ENCODE data around the gene TRIM44.
"Not testable (repeated sequence)": the region's sequence is repeated elsewhere in the genome, so short reads cannot be mapped to it uniquely, and the experiment has no call there.

The TRIM44 gene

DNA sequence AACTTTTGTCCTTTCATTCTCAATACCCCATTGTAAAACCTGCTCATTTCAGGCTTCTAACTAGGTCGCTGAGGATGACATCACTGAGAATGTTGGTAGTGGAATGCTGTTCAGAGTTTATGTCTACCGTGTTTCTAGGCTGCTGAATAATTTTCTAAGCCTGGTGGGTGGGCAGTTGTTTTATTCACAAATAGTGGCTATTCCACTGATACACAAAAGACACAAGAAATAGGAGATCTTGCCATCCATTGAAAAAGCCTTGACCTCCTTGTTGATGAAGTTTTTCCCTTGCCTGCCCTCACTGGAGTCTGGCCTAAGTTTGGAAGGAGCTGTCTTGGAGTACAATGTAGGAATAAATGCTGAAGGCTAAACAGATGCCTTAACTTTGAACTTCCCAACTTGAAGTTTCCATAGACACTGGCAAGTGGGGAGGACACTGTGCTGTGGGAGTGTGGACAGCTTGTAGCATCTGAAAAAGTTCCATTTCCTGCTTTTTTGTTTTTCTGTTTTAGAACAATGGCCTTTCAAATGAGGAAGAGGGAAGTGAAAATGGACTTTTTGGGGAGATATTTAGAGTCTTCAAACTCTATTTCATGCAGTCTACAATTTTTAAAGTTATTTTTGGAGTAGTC is 59.2 kb downstream of the TRIM44 start:
- DNase-seq = no peak

DNA sequence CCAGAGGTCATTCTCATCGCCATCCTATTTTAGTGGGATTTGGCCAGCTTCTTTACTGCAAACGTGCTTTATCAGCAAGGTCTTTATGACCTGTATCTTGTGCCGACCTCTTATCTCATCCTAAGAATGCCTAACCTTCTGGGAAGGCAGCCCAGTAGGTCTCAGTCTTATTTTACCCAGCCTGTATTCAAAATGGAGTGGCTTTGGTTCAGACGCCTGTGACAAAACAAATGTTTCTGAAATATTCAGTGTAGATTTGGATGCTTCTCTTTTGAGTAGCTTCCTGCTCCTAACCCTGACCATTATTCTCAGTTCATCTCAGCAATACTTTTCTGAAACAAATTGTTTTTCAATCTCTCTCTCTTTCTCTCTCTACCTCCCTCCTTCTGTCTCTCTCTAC is 60.1 kb downstream of the TRIM44 start:
- no peak for DNase-seq

DNA sequence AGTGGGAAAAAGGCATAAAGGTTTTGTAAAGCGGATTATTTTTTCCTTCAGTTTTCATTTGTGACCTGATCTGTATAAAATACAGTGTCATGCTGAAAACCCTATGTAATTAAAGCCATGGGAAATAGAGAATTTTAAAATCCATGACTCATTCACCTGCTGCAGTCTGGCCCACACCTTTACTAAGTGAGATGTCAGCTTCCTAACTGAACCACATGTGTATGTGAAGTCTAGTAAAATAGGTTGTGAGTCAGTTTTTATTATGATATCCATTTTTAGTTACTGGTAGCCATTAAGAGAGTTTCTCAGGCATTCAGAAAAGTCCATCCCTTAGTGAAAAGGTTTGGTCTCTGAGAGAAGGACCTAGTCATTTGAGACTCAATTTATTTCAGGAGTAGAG is 60.9 kb downstream of the TRIM44 start:
- no peak for DNase-seq

DNA sequence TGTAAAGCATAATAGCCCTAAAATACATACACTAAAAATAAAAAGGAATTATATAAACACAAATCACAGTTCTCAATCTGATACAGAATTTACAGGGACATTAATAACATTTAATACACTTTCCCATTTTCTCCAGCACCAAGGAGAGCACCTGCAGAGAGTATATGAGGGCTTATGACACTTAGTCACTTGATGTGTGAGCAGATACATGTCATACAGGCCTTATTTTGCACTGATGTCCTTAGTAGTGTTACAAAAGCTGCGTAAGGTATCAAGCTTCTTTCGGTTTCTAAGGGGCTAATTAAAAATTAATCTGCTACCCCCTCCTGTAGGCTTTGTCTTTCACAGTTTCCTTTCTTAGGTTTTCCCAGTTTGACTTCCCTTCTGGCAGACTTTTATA is 61.3 kb downstream of the TRIM44 start:
- no peak for DNase-seq

DNA sequence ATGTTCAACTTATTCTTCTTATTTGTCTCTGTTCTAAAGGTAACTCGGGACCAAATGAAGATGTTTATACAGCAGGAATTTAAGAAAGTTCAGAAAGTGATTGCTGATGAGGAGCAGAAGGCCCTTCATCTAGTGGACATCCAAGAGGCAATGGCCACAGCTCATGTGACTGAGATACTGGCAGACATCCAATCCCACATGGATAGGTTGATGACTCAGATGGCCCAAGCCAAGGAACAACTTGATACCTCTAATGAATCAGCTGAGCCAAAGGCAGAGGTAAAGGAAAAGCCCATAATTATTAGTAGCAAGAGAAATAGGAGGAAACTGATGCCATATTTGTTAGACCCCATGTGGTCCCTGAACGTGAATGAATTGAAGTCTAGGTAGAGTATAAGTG is 63.3 kb downstream of the TRIM44 start:
- no peak for DNase-seq

DNA sequence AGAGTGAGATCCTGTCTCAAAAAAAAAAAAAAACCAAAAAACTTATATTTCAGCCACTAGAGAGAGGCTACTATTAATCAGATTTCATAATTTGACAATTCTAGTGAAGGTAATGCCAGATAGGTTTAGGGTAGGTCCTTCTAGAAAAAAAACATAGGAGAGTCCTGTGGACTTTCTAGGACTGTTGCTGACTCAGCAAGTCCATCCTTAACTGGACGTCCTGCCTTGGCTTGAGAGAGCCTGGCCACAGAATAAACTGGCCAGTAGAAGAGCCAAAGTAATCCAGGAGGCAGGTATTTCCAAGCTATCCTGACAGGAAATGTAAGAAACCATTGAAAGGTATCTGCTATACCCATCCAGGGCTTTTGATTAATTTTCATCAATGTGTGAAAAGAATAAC is 64.6 kb downstream of the TRIM44 start:
- no peak for DNase-seq

DNA sequence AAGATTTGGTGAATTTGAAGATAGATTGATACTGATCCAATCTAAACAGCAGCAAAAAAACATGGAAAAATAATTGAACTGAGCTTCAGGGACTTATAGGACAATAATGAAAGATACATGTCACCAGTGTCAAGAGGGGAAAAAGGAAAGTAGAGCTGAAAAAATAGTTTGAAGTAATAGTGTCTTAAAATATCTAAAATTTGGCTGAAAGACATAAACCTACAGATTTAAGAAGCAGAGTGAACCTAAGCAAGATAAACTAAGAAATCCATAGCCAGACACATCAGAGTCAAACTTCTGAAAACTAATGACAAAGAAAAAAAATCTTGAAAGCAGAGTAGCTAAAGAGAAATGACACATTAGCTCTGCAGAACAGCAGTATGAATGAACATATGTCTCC is 67.7 kb downstream of the TRIM44 start:
- no peak for DNase-seq

DNA sequence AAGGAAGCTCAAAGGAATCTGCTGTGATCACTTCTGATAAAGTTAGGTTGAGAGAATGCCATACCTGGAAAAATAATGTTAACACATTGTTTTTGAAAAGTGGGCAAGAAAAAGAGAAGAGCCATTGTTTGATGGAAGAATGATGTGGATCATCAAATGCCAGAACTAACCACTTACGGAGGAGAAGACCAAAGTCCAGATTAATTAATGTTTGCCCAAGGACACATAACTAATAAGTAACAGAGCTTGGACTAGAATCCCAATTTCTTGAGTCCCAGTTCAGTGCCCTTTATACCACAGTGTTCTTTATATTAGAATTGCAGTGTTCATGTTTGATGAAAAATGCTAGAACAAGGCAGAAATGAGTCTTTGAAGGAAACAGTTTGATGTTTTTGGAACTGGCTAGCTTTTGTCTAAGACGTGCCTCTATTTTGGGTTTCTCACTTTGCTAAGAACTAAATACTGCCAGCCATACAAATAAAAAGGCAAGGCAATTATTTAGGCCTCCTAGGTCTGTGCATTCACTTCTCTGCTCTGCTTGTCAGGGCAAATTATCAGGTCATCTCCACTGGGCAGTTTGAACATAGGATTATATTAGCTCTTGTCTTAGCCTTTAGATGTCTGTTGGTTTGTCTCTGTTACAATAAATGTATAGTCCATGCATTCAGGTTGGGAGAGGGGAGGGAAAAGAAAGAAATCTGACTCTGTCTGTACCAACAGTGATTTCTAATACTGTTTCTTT is 72.3 kb downstream of the TRIM44 start:
- DNase-seq = no peak

DNA sequence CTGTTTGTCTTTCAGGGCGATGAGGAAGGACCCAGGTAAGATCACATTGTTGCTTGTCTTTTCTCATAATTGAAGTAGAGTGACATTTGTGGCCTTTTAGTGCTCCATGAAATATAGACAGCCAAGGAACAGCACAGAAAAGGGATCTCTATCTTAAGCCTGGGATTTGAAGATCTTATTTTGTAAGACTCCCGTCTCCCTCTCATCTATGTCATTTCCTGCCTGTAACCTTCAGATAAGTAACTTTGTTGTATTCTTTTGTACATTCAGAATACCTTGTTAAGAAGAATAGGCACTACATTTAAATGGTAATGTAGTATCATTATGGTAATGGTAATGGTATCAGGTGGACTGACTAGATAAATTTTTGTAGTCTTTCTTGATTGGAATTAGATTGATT is 72.8 kb downstream of the TRIM44 start:
- no peak for DNase-seq

DNA sequence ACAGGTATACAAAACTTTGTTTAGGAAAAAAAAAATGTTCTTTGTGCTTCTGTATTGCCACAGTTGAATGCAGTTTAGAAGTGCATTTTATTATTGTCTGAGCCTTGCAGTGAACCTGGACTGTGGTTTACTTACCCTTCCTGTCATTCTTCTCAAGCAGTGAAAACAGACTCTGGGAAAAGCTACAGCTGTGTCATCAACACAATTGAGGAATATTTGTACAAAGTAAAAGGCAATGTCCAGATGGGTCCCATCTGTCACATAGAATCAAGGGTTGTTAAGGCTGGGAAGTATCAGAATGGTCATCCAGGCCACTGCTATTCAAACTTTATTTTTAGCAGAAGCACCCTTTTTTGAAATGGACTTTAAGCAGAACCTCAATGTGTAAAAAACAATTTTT is 73.3 kb downstream of the TRIM44 start:
- DNase-seq = no peak

DNA sequence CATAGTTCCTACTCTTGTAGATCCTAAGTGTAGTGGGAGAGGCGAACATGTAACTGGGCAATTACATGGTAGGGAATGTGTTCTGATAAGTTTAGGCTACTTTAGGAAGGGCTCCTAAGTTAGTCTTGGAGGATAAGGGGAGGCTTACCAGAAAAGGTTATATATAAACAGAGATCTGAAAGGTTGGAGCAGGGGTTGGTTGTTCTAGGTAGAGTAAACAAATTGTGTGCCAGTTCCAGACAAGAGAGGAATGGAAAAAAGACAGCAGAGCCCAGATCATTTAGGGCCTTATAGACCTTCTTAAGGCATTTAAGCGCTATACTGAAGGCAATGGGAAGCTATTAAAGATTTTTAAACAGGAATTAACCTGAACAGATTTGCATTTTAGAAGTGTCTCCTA is 74.4 kb downstream of the TRIM44 start:
- no peak for DNase-seq

DNA sequence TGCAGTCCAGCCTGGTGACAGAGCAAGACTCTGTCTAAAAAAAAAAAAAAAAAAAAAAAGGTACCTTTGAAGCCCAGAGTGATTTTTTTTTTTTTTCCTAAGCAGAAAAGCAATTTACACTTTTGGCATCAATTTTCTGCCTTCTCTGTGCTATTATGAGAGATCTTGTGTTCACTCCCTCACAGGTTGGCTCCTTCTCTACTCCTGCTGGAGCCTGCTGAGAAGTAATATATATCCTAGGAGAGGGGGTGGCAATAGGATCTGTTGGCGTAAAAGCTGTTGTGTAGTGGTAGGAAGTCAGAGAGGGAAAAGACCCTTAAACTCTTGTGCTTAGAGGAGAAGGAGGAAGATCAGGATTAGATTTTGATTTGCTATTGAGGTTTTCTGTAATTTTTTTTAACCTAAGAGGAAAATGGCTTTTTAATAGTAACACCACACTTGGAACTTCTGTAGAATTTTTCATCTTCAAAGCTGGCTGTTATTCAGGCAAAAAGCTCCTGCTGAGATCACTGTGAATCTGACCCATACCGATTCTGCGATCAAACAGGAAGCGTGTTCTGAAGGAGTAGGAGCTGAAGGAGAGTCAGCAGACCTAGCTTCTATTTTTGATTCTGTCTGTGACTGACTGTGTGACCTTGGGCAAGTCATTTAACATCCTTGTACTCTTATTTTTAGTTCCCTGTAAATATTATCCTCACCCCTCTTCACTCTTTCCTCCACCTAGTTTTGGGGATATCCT is 77.7 kb downstream of the TRIM44 start:
- DNase-seq = no peak

DNA sequence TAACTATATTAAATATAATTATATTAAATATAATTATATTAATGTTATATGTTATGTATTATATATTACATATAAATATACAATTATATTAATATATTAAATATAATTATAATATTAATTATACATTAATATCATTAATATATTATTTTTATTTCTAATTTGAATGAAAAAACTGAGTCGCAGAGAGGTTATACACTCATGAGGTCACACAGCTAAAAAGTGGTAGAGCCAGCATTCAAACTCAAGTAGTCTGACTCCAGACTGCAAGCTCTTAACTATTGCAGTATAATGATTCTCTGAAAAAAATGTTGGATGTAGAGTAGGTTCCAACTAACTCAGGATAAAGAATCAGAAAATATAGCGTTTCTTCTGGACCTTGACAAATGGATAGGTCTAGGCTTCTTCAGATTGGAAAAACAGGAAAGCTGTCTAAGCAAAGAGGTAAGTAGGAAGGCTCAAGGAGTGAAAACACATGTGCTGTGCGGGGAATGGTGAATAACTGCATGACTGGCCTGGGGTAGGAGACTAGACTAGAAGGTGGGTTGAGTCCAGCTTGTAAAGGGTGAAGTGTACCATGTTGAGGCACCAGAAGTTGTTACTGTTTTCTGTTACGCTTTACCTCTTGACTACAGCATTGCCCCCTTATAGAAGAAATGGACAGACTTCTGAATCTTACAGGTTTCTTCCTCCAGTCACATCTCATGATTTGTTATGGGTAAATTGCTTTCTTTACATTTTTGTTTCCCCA is 80.3 kb downstream of the TRIM44 start:
- no peak for DNase-seq

DNA sequence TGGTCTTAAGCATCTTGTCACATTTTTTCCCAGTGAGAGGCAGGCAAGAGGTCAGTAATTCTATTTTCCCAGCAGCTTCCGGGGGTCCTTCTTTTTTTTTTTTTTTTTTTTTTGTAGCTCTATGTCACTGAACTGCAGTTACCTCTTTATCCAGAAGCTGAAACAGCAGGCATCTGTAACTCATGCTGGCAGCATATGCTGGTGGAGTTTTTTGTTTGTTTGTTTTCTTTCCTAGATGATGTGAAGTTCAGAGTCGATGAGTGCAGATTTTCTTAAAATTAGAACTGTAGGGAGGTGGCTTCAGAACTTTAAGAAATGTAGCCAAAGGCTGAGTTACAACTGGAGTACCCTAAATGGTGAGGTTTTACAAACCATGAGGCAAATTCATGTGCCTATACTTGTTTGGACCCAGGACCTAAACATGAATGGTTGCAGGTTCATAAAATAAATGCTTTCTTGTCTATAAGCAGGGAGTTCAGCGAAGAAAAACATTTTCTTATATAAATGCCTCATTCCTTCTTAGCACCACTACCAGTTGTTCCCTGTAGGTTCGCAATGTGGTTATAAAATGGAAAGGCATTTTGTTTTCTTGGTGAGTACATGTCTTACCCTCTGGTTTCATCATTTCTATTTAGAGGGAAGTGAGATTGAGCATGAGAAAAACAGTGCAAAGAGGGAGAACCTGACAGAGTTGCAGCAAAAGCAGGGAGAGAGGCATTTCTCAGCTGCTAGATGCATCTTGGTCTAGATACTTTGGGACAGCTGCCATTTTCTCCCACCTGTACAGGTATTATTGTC is 84.0 kb downstream of the TRIM44 start:
- DNase-seq = no peak

DNA sequence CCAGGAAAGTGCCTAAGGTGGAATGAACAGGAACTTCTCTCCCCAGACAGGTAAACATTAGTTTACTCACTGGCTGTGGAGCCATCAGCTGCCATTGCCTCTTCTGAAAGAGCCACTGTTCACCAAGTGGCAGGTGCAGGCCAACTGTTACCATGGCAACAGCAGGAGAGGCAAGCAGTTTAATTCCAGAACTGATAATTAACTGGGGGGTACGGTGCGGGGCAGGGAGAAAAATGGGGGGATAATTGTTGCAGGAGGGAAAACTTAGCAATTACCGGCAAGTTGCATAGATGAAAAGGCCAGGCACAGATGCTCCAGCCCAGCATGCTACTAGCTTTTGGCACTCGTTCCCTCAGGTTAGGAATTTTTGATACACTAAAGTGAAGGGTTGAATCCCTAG is 85.1 kb downstream of the TRIM44 start:
- peak; percentile 28 to 57 for DNase-seq

DNA sequence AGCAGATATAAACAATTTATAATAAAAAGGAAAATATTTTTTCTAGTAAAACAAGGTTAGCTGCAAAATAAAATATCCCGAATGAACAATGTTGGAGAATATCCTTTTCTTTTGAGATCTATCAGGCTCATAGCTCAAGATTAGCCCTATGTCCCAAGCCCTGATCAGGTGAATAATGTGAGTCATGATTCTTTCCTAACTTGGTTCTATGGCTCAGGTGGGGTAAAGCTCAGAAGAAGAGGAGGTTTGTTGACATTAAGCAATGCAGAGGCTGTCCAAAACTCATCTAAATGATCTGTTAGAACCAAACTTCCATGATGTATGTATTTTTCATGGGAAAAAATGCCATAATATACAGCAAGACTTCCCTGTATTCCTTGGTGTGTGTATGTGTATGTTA is 86.1 kb downstream of the TRIM44 start:
- DNase-seq = no peak

DNA sequence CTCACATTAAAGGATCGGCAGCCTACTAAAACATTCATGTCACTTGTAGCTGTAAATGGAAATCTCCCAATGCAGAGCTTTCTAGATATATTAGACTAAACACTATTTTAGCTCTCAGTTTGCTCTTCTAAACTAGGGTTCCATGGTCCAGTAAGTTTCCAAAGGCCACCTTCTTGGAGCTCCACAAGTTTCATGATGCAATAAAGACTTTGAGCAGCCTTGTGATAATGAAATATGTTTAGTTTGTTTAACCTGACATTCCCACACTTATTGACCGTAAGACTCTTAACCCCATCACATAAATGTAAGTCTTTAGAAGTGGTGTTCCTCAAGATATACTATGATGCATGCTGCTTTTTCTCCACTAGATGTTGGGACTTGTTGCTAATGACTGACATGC is 87.7 kb downstream of the TRIM44 start:
- DNase-seq = no peak

DNA sequence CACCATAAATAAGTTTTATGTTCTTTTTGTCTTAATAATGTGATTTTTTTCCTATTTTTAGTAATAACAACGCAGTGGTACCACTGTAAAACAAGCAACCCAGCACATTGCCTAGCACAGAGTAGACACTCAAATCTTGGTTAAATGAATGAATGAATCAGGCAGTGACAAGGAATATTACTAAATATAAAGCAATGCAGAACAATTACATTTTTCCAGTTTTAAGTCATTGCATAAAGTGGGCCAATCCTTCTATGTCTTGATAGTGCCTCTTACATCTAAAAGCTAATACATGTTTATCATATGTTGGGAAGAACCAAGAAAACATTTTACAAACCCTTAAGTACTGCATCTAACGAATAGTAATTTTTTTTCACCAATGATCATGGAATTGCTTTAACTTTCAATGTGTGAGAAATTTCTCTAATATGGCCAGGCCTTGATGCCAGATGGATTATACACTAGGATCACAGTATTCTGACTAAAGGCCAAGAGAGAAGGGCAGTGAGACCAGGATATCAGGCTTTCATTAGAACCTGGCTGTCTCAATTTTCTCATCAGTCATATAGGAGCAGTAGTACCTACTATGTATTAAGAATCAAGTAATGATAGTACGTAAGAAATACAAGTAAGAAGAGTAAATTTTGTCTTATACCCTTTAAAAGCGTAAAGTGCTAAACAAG is 88.5 kb downstream of the TRIM44 start:
- no peak for DNase-seq

DNA sequence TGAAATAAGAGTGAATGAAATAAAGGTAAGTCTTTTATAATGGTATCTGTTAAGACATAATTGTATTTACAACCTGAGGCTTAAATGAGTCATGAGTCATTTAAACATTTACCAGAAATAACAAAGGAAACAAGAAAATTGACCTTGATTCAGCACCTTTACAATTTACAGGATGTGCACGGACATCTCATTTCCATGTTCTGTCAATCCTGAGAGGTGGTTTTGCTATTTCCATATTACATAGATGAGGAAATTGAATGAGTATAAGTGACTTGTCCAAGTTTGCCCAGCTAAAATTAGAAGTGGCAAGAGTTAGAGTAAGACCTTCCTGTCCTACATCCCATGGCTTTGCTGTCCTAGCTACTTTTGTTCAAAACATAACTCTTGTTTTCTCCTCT is 89.1 kb downstream of the TRIM44 start:
- no peak for DNase-seq

DNA sequence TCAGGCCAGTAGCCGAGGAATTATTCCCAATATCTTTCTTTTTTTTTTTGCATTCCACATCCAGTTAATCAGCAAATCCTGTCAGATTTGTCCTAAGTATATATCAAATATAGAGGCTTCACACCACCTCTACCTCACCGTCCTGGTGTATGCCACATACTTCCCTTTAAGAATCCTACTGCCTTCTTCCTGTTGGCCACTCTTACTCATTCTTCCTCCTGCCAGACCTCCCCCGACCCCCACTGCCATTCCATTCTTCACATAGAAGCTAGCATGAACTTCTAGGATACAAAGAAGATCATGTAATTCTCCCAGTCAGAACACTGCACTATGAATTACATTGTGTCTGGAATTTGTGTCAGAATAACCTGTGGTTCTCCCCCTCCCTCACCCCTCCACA is 89.5 kb downstream of the TRIM44 start:
- DNase-seq = no peak

DNA sequence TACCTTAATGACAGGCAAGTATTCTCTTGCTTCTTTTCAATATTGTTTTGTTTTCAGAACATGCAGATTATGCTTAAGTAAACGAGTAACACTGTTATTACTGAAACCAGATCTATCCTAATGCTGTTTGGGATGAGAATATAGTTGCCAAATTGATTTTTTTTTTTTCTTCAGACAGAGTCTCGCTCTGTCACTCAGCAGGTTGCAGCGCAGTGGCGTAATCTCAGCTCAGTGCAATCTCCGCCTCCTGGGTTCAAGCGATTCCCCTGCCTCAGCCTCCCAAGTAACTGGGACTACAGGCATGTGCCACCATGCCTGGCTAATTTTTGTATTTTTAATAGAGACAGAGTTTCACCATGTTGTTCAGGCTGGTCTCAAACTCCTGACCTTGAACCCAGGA is 91.0 kb downstream of the TRIM44 start:
- not testable (repeated sequence) for DNase-seq

DNA sequence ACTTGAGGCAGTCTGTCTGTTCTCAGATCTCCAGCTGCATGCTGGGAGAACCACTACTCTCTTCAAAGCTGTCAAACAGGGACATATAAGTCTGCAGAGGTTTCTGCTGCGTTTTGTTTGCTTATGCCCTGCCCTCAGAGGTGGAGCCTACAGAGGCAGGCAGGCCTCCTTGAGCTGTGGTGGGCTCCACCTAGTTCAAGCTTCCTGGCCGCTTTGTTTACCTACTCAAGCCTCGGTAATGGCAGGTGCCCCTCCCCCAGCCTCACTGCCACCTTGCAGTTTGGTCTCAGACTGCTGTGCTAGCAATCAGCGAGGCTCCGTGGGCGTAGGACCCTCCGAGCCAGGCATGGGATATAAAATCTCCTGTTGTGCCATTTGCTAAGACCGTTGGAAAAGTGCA is 97.4 kb downstream of the TRIM44 start:
- not testable (repeated sequence) for DNase-seq
